ENCODE measurements around the gene TSTD1. TPM values are rescaled to one million over a fixed set of nuclear protein-coding genes. Genes with fewer than 3 reads are reported as not detected.
A peak's percentile ranks its signal among the peaks of the same experiment; 100 is the strongest.

The TSTD1 gene
- total and polyA plus RNA-seq, 2 of the 8 experiments (the other 6 are each of a cell fraction or from before 2014, with no cell fraction given): 60.9 to 314 TPM

GRCh38 chr1:161069731-161070270, 31.0 kb upstream of the TSTD1 start, which contains the start of gene ARHGAP30:
Gene ARHGAP30 (minus strand): TSS chr1:161069891. CDS start chr1:161069624, 267 bp downstream.
- Histone ChIP-seq H3K4me1 (replicated peaks in 1 of 4; ENCODE audit: control insufficient read depth in 3 of 4, insufficient read depth in 4 of 4, low read length in 3 of 4) (peaks cover 0 to 8% (median 3%) of the 10 kb centered on the region in 4 experiments; a peak in 3 of 7 replicates), H3K9me3 (ENCODE audit: insufficient read depth in 2 of 2, low read depth in 1 of 2, low read length in 1 of 2) (no peaks in the 10 kb centered on the region), H3K23ac (ENCODE audit: insufficient read length) (no peak within 1 kb of the TSS), H3K56ac (replicated peaks; ENCODE audit: insufficient read length, low read depth, low read length) (no peak within 1 kb of the TSS), H3K79me2 (ENCODE audit: control insufficient read depth in 1 of 2, insufficient read depth in 2 of 2, low read length in 2 of 2) (no peaks in the 10 kb centered on the region), H4K20me1 (replicated peaks in 1 of 2; ENCODE audit: control insufficient read depth in 1 of 2, insufficient read depth in 2 of 2, low read length in 2 of 2) (peaks cover 0 to 3% of the 10 kb centered on the region in 2 experiments), H3K4me3 (ENCODE audit: extremely low read depth in 1 of 4, insufficient read depth in 2 of 4, low read depth in 3 of 4, low read length in 4 of 4) (no peak within 1 kb of the TSS), H3K18ac (ENCODE audit: extremely low read depth, low read length) (no peak within 1 kb of the TSS), H3K4me2 (ENCODE audit: insufficient read depth in 1 of 2, low read depth in 2 of 2, low read length in 2 of 2) (no peak within 1 kb of the TSS), H4K91ac (replicated peaks; ENCODE audit: insufficient read length, low read length) (peak within 1 kb of the TSS; percentile 50), H3K23me2 (ENCODE audit: low read depth, low read length) (no peaks in the 10 kb centered on the region), H3K4ac (replicated peaks; ENCODE audit: insufficient read length, low read depth, low read length) (peak within 1 kb of the TSS; percentile 84), H4K8ac (ENCODE audit: extremely low read depth, insufficient read depth, low read length) (peak within 1 kb of the TSS; percentile 70), H4K5ac (ENCODE audit: insufficient read length, low read depth, low read length) (no peak within 1 kb of the TSS), H3K27ac (ENCODE audit: low read depth, low read length) (no peak within 1 kb of the TSS), H3K14ac (ENCODE audit: insufficient read length) (no peak within 1 kb of the TSS), H3K9ac (replicated peaks in 1 of 4; ENCODE audit: extremely low read depth in 1 of 4, low read depth in 3 of 4, low read length in 3 of 4) (no peak within 1 kb of the TSS), H2BK15ac (ENCODE audit: low read length) (peak within 1 kb of the TSS; percentile 29; the same call in 1 of the 2 replicates), H3K79me1 (ENCODE audit: low read depth, low read length) (no peaks in the 10 kb centered on the region), H3K27me3 (replicated peaks in 1 of 4; ENCODE audit: control insufficient read depth in 3 of 4, extremely low read depth in 1 of 4, insufficient read depth in 3 of 4, low read length in 3 of 4) (no peaks in the 10 kb centered on the region), H2BK5ac (ENCODE audit: low read depth, low read length) (no peak within 1 kb of the TSS; the same call in 1 of the 2 replicates), H2BK20ac (ENCODE audit: low read length) (no peak within 1 kb of the TSS), H2BK12ac (ENCODE audit: low read depth, low read length) (no peak within 1 kb of the TSS), H3K36me3 (ENCODE audit: control insufficient read depth in 2 of 4, insufficient read depth in 4 of 4, low read length in 3 of 4) (no peaks in the 10 kb centered on the region), H2AFZ (ENCODE audit: low read length) (no peak within 1 kb of the TSS), H2AK5ac (ENCODE audit: low read depth, low read length) (no peak within 1 kb of the TSS), H2BK120ac (replicated peaks; ENCODE audit: low read depth, low read length) (no peak within 1 kb of the TSS)
- FAIRE-seq: no peak
- ChIA-PET POLR2A (ENCODE audit: partially characterized antibody) (interaction anchor here (0.8 to 2.5 kb wide), 6 partner anchors 10 to 62 kb away, joined by 3 to 6 read pairs (median 4); partner anchors contain the start of genes DEDD, KLHDC9, TSTD1 and USF1), CTCF (ENCODE audit: partially characterized antibody) (interaction anchor here (0.6 to 17.8 kb wide), 10 partner anchors 9 to 320 kb away, joined by 3 to 282 read pairs (median 10); partner anchors contain the start of genes KLHDC9, NECTIN4 and USF1)
- WGBS, 2 experiments (ENCODE audit: extremely low coverage in 1 of 2, insufficient coverage in 1 of 2, insufficient read length in 1 of 2, insufficient replicate concordance in 2 of 2, low coverage in 1 of 2, low lambda C conversion rate in 2 of 2, missing lambda C conversion rate in 1 of 2): 77% methylated on average over 4 of the region's 9 CpGs; no CpG with 5 or more reads in 1 of the 2 experiments
- DNase-seq (ENCODE audit: low read depth in 1 of 2, low spot score in 2 of 2): no peak
- TF ChIP-seq NRF1 (IDR thresholded peaks at IDR 0.05; ENCODE audit: low read depth, low read length) (no peak), TBP (IDR thresholded peaks at IDR 0.05; ENCODE audit: low read depth, low read length) (no peak), EP300 (IDR thresholded peaks at IDR 0.05; ENCODE audit: borderline replicate concordance in 1 of 2, low read depth in 2 of 2, low read length in 2 of 2) (no peak), POLR2AphosphoS5 (IDR thresholded peaks at IDR 0.05; ENCODE audit: low read depth, low read length) (peak; percentile 62; the same call in 1 of the 2 replicates), PHF8 (conservative IDR thresholded peaks at IDR 0.05; ENCODE audit: low read depth, low read length) (no peak), TAF7 (optimal IDR thresholded peaks at IDR 0.05; ENCODE audit: borderline replicate concordance, low read depth, low read length) (no peak), GTF2F1 (IDR thresholded peaks at IDR 0.05; ENCODE audit: borderline replicate concordance, low read depth, low read length) (no peak), KDM5A (IDR thresholded peaks at IDR 0.05; ENCODE audit: low read length) (no peak), FOSL1 (IDR thresholded peaks at IDR 0.05; ENCODE audit: insufficient read depth, low read depth, low read length) (no peak), SIN3A (conservative IDR thresholded peaks at IDR 0.05 in 1 of 2, IDR thresholded peaks at IDR 0.05 in 1 of 2; ENCODE audit: low read depth in 1 of 2, low read length in 2 of 2) (no peak), KDM4A (IDR thresholded peaks at IDR 0.05; ENCODE audit: low read depth, low read length, severe bottlenecking) (no peak), HDAC6 (IDR thresholded peaks at IDR 0.05; ENCODE audit: low read depth, low read length) (no peak), CREB1 (IDR thresholded peaks at IDR 0.05) (0 out of 2 replicates have a peak, but pooled peaks have one; percentile 27)

Measured in H1 (cell line).